ENCODE results near the gene HRCT1. TPM values are rescaled to one million over a fixed set of nuclear protein-coding genes. Genes with fewer than 3 reads are reported as not detected.

HRCT1 gene
- total RNA-seq, 1 experiment from 2014 or later = 6.0 TPM

- peaks cover 46% of the 10 kb centered on the region for H3K4me1 Mint-ChIP-seq (ENCODE audit: insufficient read depth, unreplicated experiment)
- H3K4me3 Mint-ChIP-seq (ENCODE audit: unreplicated experiment) = peak overlapping the region; percentile 78
- ChIA-PET POLR2A (interaction anchor here (0.6 to 4.8 kb wide), 24 partner anchors 9 to 811 kb away, joined by 3 to 55 read pairs (median 5); partner anchors contain the start of genes CCDC107, CREB3, GBA2 and HINT2), CTCF (interaction anchor here (0.5 to 7.8 kb wide), 8 partner anchors 9 to 196 kb away, joined by 3 to 88 read pairs (median 4); no protein-coding TSS in a partner anchor)
- TF ChIP-seq CTCF (IDR thresholded peaks at IDR 0.05; ENCODE audit: unreplicated experiment) = no peak
- no peaks in the 10 kb centered on the region for H3K36me3 Mint-ChIP-seq (ENCODE audit: insufficient read depth, unreplicated experiment)
- BruUV-seq (replicated peaks) = TSS peak; percentile 58
- no peaks in the 10 kb centered on the region for H3K27me3 Mint-ChIP-seq (ENCODE audit: insufficient read depth, unreplicated experiment)
- H3K27ac Mint-ChIP-seq (ENCODE audit: low read depth, unreplicated experiment) = peak overlapping the region; percentile 76
- peak; percentile 94 for DNase-seq (ENCODE audit: unreplicated experiment)
- no peaks in the 10 kb centered on the region for H3K9me3 Mint-ChIP-seq (ENCODE audit: unreplicated experiment)
- intact Hi-C loops (cut with micrococcal nuclease) = loop anchor here (2.0 to 10.0 kb wide), 2 partner anchors 116 to 252 kb away; partner anchors contain the start of genes CCDC107, NPR2, RMRP and SIT1
Measured at GRCh38 chr9:35906923-35907699, 1.1 kb downstream of the HRCT1 start.

GRCh38 chr9:35907711-35908503, 1.9 kb downstream of the HRCT1 start:
- no peaks in the 10 kb centered on the region for H3K9me3 Mint-ChIP-seq (ENCODE audit: unreplicated experiment)
- peak; percentile 98 for DNase-seq (ENCODE audit: unreplicated experiment)
- CTCF ChIA-PET = interaction anchor here (0.5 to 7.8 kb wide), 11 partner anchors 10 to 249 kb away, joined by 3 to 88 read pairs (median 3); no protein-coding TSS in a partner anchor
- H3K36me3 Mint-ChIP-seq (ENCODE audit: insufficient read depth, unreplicated experiment) = no peaks in the 10 kb centered on the region
- H3K4me1 Mint-ChIP-seq (ENCODE audit: insufficient read depth, unreplicated experiment) = peaks cover 46% of the 10 kb centered on the region
- H3K27ac Mint-ChIP-seq (ENCODE audit: low read depth, unreplicated experiment) = peak overlapping the region; percentile 76
- POLR2A ChIA-PET = interaction anchor here (0.8 to 4.8 kb wide), 16 partner anchors 13 to 179 kb away, joined by 3 to 55 read pairs (median 6); partner anchors contain the start of genes GBA2, HINT2 and RGP1
- no peak for TF ChIP-seq CTCF (IDR thresholded peaks at IDR 0.05; ENCODE audit: unreplicated experiment)
- no peaks in the 10 kb centered on the region for H3K27me3 Mint-ChIP-seq (ENCODE audit: insufficient read depth, unreplicated experiment)
- peak overlapping the region; percentile 78 for H3K4me3 Mint-ChIP-seq (ENCODE audit: unreplicated experiment)
- no TSS peak for BruUV-seq (replicated peaks)
- intact Hi-C loops (cut with micrococcal nuclease) = loop anchor here (2.0 to 10.0 kb wide), 2 partner anchors 117 to 253 kb away; partner anchors contain the start of genes CCDC107, NPR2, RMRP and SIT1

GRCh38 chr9:35908504-35909125, 2.6 kb downstream of the HRCT1 start:
- H3K27me3 Mint-ChIP-seq (ENCODE audit: insufficient read depth, unreplicated experiment) = no peaks in the 10 kb centered on the region
- CTCF ChIA-PET = interaction anchor here (0.6 to 3.9 kb wide), 8 partner anchors 10 to 248 kb away, joined by 3 to 15 read pairs (median 4); no protein-coding TSS in a partner anchor
- intact Hi-C loops (cut with micrococcal nuclease) = loop anchor here (10.0 kb wide), 1 partner anchor 254 kb away; the partner anchor contains the start of genes CCDC107, RMRP and SIT1

More at GRCh38 chr9:35908504-35909125, 2.6 kb downstream of the HRCT1 start:
- Mint-ChIP-seq H3K9me3 (ENCODE audit: unreplicated experiment) (no peaks in the 10 kb centered on the region), H3K36me3 (ENCODE audit: insufficient read depth, unreplicated experiment) (no peaks in the 10 kb centered on the region), H3K4me3 (ENCODE audit: unreplicated experiment) (peak overlapping the region; percentile 78), H3K4me1 (ENCODE audit: insufficient read depth, unreplicated experiment) (peaks cover 46% of the 10 kb centered on the region), H3K27ac (ENCODE audit: low read depth, unreplicated experiment) (peak overlapping the region; percentile 76)
- no peak for TF ChIP-seq CTCF (IDR thresholded peaks at IDR 0.05; ENCODE audit: unreplicated experiment)
- DNase-seq (ENCODE audit: unreplicated experiment) = no peak
- TSS peak; percentile 41 for BruUV-seq (replicated peaks)
- POLR2A ChIA-PET = interaction anchor here (1.5 to 4.8 kb wide), 8 partner anchors 12 to 161 kb away, joined by 3 to 55 read pairs (median 16); partner anchors contain the start of genes GBA2 and RGP1
